CD14-positive monocyte (primary cell): ENCODE data around the gene STIP1. TPM values are rescaled to one million over a fixed set of nuclear protein-coding genes. Genes with fewer than 3 reads are reported as not detected.

Source experiments
- DNase-seq, 3 donors: peaks; one replicate each; pipeline ENCODE4 v3.0.0-alpha.2; 2011 to 2022
- H2AFZ ChIP-seq: 2 replicates; pipeline ENCODE4 v1.6.0; 2012; ENCODE audit warnings: mild to moderate bottlenecking, low read depth, low read length, inconsistent platforms; ENCODE audit not compliant: insufficient read depth, poor library complexity, severe bottlenecking
- H3K27ac ChIP-seq, 2 donors: 1 replicate in 1 of 2; 2 replicates in 1 of 2; pipeline ENCODE4 v1.5.1; 2012 to 2013; ENCODE audit warnings: low read length in 2 of 2, control low read depth in 1 of 2, inconsistent platforms in 1 of 2, low read depth in 1 of 2, mild to moderate bottlenecking in 1 of 2
- H3K27me3 ChIP-seq, 2 donors: one replicate each; pipeline versions ENCODE4 v1.6.0 to v1.6.1; 2011 to 2013; ENCODE audit warnings: low read length in 2 of 2; ENCODE audit not compliant: control insufficient read depth in 2 of 2, insufficient read depth in 2 of 2
- H3K36me3 ChIP-seq, 2 donors: replicated peaks in 1 of 2; 1 replicate in 1 of 2; 2 replicates in 1 of 2; pipeline versions ENCODE4 v1.5.1 to v1.6.1; 2012 to 2013; ENCODE audit warnings: low read length in 2 of 2, control low read depth in 1 of 2, inconsistent platforms in 1 of 2, mild to moderate bottlenecking in 1 of 2; ENCODE audit not compliant: insufficient read depth in 2 of 2, control insufficient read depth in 1 of 2
- H3K4me1 ChIP-seq, 2 donors: 1 replicate in 1 of 2; 2 replicates in 1 of 2; pipeline versions ENCODE4 v1.5.1 to v1.6.1; 2012 to 2013; ENCODE audit warnings: low read length in 2 of 2, control low read depth in 1 of 2, inconsistent platforms in 1 of 2, mild to moderate bottlenecking in 1 of 2, moderate library complexity in 1 of 2; ENCODE audit not compliant: insufficient read depth in 2 of 2, control insufficient read depth in 1 of 2
- H3K4me2 ChIP-seq: replicated peaks from 2 replicates; pipeline ENCODE3; 2012; ENCODE audit warnings: low read length, moderate library complexity, mild to moderate bottlenecking; ENCODE audit not compliant: poor library complexity, severe bottlenecking; ENCODE audit errors: extremely low read depth
- H3K4me3 ChIP-seq, 3 experiments: fragments of 200-600 bp in 1 of 3; sonication (generic) in 1 of 3; replicated peaks in 1 of 3; 1 replicate in 2 of 3; 2 replicates in 1 of 3; pipeline ENCODE4 v1.5.1; 2011 to 2013; ENCODE audit warnings: low read length in 3 of 3, mild to moderate bottlenecking in 3 of 3, control low read depth in 2 of 3, low read depth in 2 of 3, inconsistent platforms in 1 of 3, moderate library complexity in 1 of 3
- H3K79me2 ChIP-seq: 2 replicates; pipeline ENCODE4 v1.6.0; 2012; ENCODE audit warnings: mild to moderate bottlenecking, control low read depth, inconsistent platforms, low read length, moderate library complexity; ENCODE audit not compliant: insufficient read depth
- H3K9ac ChIP-seq: 2 replicates; pipeline ENCODE4 v1.6.0; 2017; ENCODE audit warnings: low read length, mild to moderate bottlenecking; ENCODE audit not compliant: insufficient read depth, poor library complexity, severe bottlenecking
- H3K9me3 ChIP-seq, 2 donors: replicated peaks in 1 of 2; 1 replicate in 1 of 2; 2 replicates in 1 of 2; pipeline versions ENCODE4 v1.5.1 to v1.6.1; 2012 to 2013; ENCODE audit warnings: low read length in 2 of 2, control low read depth in 1 of 2; ENCODE audit not compliant: control insufficient read depth in 1 of 2, insufficient read depth in 1 of 2
- H4K20me1 ChIP-seq: 2 replicates; pipeline ENCODE4 v1.6.0; 2012; ENCODE audit warnings: mild to moderate bottlenecking, low read length, control low read depth, moderate library complexity; ENCODE audit not compliant: insufficient read depth
- H3K27ac Mint-ChIP-seq, 7 donors: one replicate each; pipeline ENCODE4 v1.8.0; 2020; ENCODE audit warnings: mild to moderate bottlenecking in 7 of 7, mixed read lengths in 7 of 7, moderate library complexity in 6 of 7, inconsistent platforms in 2 of 7
- H3K27me3 Mint-ChIP-seq, 3 donors: one replicate each; pipeline ENCODE4 v1.8.0; 2021 to 2022; ENCODE audit warnings: low read depth in 3 of 3, mild to moderate bottlenecking in 3 of 3, mixed read lengths in 3 of 3, moderate library complexity in 3 of 3, inconsistent platforms in 1 of 3
- H3K36me3 Mint-ChIP-seq, 2 donors: one replicate each; pipeline ENCODE4 v1.8.0; 2020; ENCODE audit warnings: mixed read lengths in 2 of 2, inconsistent platforms in 1 of 2, mild to moderate bottlenecking in 1 of 2
- H3K4me1 Mint-ChIP-seq: one replicate; pipeline ENCODE4 v1.8.0; 2020; ENCODE audit warnings: mild to moderate bottlenecking, mixed read lengths
- H3K4me3 Mint-ChIP-seq, 2 donors: one replicate each; pipeline ENCODE4 v1.8.0; 2020; ENCODE audit warnings: mild to moderate bottlenecking in 2 of 2, mixed read lengths in 2 of 2, moderate library complexity in 1 of 2
- H3K9me3 Mint-ChIP-seq, 7 donors: one replicate each; pipeline ENCODE4 v1.8.0; 2020 to 2022; ENCODE audit warnings: mixed read lengths in 7 of 7, mild to moderate bottlenecking in 6 of 7, moderate library complexity in 6 of 7, inconsistent platforms in 2 of 7
- WGBS: methylation state at CpG from one replicate; pipeline ENCODE4 v1.1.5; 2013; ENCODE audit warnings: missing lambda C conversion rate; ENCODE audit not compliant: insufficient coverage; 5-methylcytosine and 5-hydroxymethylcytosine counted together
- intact Hi-C, 2 donors: fragments of 100-400 bp; cut with micrococcal nuclease; formaldehyde crosslinking; loops; one replicate each; pipeline versions ENCODE4 v1.15.0 to v1.15.1; 2023
- polyA plus RNA-seq, 3 donors: library from polyadenylated mRNA; depleted of rRNA in 1 of 3; unstranded in 2 of 3; stranded (reverse) in 1 of 3; fragments of 300-500 nt in 2 of 3; fragments of >200 nt in 1 of 3; fragmentation: Illumina TruSeq in 2 of 3; gene quantifications; 1 replicate in 2 of 3; 2 replicates in 1 of 3; pipeline ENCODE4 v1.2.3, GENCODE V29; 2012 to 2021
- TF ChIP-seq, protein P1 (sequence below): fragments of 200-600 bp; IDR thresholded peaks from one replicate; pipeline ENCODE4 v1.8.0; 2022; ENCODE audit warnings: antibody characterized with exemption, mild to moderate bottlenecking

The STIP1 gene
- polyA plus RNA-seq, 3 donors = 44.5 to 52.0 (median 51.1) TPM

- Histone ChIP-seq H4K20me1 (peaks cover 54% of the 10 kb centered on the region), H3K79me2 (peaks cover 41% of the 10 kb centered on the region), H3K4me3 (peak overlapping the region in 1 of 3 experiments; percentile 96), H3K9me3 (no peaks in the 10 kb centered on the region), H3K27ac (peak overlapping the region; percentile 12 to 92), H3K27me3 (no peaks in the 10 kb centered on the region), H3K4me2 (peak overlapping the region; percentile 98), H3K36me3 (peaks cover 44 to 46% of the 10 kb centered on the region in 2 donors), H2AFZ (no peak overlapping the region), H3K4me1 (peaks cover 32 to 43% of the 10 kb centered on the region in 2 donors), H3K9ac (no peak overlapping the region)
- intact Hi-C loops = no loop called here
- H3K36me3 Mint-ChIP-seq = peaks cover 33 to 56% of the 10 kb centered on the region in 2 donors
- H3K27me3 Mint-ChIP-seq = peaks cover 0 to 1% (median 0%) of the 10 kb centered on the region in 3 donors
- TF ChIP-seq, protein P1, sequence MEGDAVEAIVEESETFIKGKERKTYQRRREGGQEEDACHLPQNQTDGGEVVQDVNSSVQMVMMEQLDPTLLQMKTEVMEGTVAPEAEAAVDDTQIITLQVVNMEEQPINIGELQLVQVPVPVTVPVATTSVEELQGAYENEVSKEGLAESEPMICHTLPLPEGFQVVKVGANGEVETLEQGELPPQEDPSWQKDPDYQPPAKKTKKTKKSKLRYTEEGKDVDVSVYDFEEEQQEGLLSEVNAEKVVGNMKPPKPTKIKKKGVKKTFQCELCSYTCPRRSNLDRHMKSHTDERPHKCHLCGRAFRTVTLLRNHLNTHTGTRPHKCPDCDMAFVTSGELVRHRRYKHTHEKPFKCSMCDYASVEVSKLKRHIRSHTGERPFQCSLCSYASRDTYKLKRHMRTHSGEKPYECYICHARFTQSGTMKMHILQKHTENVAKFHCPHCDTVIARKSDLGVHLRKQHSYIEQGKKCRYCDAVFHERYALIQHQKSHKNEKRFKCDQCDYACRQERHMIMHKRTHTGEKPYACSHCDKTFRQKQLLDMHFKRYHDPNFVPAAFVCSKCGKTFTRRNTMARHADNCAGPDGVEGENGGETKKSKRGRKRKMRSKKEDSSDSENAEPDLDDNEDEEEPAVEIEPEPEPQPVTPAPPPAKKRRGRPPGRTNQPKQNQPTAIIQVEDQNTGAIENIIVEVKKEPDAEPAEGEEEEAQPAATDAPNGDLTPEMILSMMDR = no peak
- 93% methylated on average over 17 of the region's 17 CpGs for WGBS
- no peaks in the 10 kb centered on the region for H3K9me3 Mint-ChIP-seq
- peak overlapping the region; percentile 18 to 79 (median 48) for H3K27ac Mint-ChIP-seq
- peak in 1 of 3 donors; percentile 4 for DNase-seq
- H3K4me1 Mint-ChIP-seq = peaks cover 36% of the 10 kb centered on the region
- H3K4me3 Mint-ChIP-seq = no peak overlapping the region
These were observed 38.4 kb downstream of the STIP1 start for GRCh38 chr11:64224151-64224890.

DNA sequence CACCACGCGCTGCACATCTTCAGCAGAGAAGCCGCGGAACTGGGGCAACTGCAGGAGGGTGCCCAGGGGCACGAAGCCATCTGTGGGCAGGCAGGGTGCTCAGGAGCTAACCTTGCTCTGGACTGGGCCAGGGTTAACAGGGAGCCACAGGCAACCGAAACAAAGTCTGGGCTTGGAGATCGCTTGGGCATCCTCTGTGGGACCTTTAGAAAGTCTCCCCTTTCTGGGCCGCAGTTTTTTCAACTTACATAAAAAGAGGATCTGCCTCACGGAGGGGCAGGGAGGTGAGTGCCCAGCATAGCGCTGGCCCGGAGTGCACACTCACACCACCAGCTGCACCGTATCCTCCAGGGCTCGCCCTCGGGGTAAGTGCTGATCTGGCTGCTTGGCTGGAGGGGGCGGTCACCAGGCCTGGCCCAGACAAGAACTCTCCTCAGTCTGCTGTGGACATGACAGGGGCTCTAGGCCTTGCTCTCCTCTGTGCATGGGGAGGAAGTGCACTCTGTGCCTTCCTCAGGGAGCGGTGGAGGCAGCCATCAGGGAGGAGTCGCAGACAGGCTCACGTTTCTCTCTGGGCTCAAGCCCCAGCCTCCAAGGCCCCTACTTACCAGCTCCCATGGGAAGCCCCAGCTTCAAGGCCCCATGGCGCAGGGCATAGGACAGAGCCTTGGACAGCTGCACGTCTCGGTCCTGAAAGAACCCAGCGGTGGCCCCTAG, 39.1 kb downstream of the STIP1 start:
- Mint-ChIP-seq H3K27me3 (peaks cover 0 to 1% (median 0%) of the 10 kb centered on the region in 3 donors), H3K4me1 (peaks cover 42% of the 10 kb centered on the region), H3K9me3 (no peaks in the 10 kb centered on the region), H3K36me3 (peaks cover 28 to 51% of the 10 kb centered on the region in 2 donors), H3K27ac (peak overlapping the region; percentile 35 to 95 (median 77)), H3K4me3 (peak overlapping the region; percentile 68 to 81)
- Histone ChIP-seq H3K27me3 (no peaks in the 10 kb centered on the region), H3K36me3 (peaks cover 37 to 39% of the 10 kb centered on the region in 2 donors), H3K9ac (peak overlapping the region; percentile 84), H3K4me1 (peaks cover 39 to 50% of the 10 kb centered on the region in 2 donors), H3K4me3 (peak overlapping the region; percentile 65 to 97 (median 96)), H3K79me2 (peaks cover 40% of the 10 kb centered on the region), H3K4me2 (peak overlapping the region; percentile 98), H4K20me1 (peaks cover 47% of the 10 kb centered on the region), H3K9me3 (no peaks in the 10 kb centered on the region), H3K27ac (peak overlapping the region; percentile 15 to 92), H2AFZ (no peak overlapping the region)
- whole genome bisulfite sequencing = 86% methylated on average over 11 of the region's 22 CpGs
- TF ChIP-seq, protein P1 = no peak
- DNase-seq = no peak
- intact Hi-C loops = no loop called here
